ENCODE results near the gene CRABP2.
A peak's percentile ranks its signal among the peaks of the same experiment; 100 is the strongest.

CRABP2 gene

GRCh38 chr1:156745881-156746280, 40.5 kb upstream of the CRABP2 start:
- peak overlapping the region; percentile 94 for H3K4me3 ChIP-seq (replicated peaks; ENCODE audit: low read depth, low read length)
- no peak for DNase-seq (ENCODE audit: extremely low read depth, low read depth)
- TF ChIP-seq CTCF (IDR thresholded peaks at IDR 0.05; ENCODE audit: low read depth, low read length, missing control alignments): no peak

- H3K4me3 ChIP-seq (replicated peaks; ENCODE audit: low read depth, low read length): no peak overlapping the region
- TF ChIP-seq CTCF (IDR thresholded peaks at IDR 0.05; ENCODE audit: low read depth, low read length, missing control alignments): no peak
Measured at GRCh38 chr1:156744786-156745419, 39.5 kb upstream of the CRABP2 start.

GRCh38 chr1:156744344-156744743, 39.0 kb upstream of the CRABP2 start:
- TF ChIP-seq CTCF (IDR thresholded peaks at IDR 0.05; ENCODE audit: low read depth, low read length, missing control alignments): no peak
- no peak for DNase-seq (ENCODE audit: extremely low read depth, low read depth)
- H3K4me3 ChIP-seq (replicated peaks; ENCODE audit: low read depth, low read length): no peak overlapping the region

More at GRCh38 chr1:156744786-156745419, 39.5 kb upstream of the CRABP2 start:
- no peak for DNase-seq (ENCODE audit: extremely low read depth, low read depth)

GRCh38 chr1:156743367-156744302, 38.3 kb upstream of the CRABP2 start:
- H3K4me3 ChIP-seq (replicated peaks; ENCODE audit: low read depth, low read length): no peak overlapping the region
- no peak for DNase-seq (ENCODE audit: extremely low read depth, low read depth)
- no peak for TF ChIP-seq CTCF (IDR thresholded peaks at IDR 0.05; ENCODE audit: low read depth, low read length, missing control alignments)

- no peak for DNase-seq (ENCODE audit: extremely low read depth, low read depth)
- TF ChIP-seq CTCF (IDR thresholded peaks at IDR 0.05; ENCODE audit: low read depth, low read length, missing control alignments): no peak
- no peak overlapping the region for H3K4me3 ChIP-seq (replicated peaks; ENCODE audit: low read depth, low read length)
Measured at GRCh38 chr1:156742801-156743200, 37.4 kb upstream of the CRABP2 start.

- H3K4me3 ChIP-seq (replicated peaks; ENCODE audit: low read depth, low read length): no peak overlapping the region
- DNase-seq (ENCODE audit: extremely low read depth, low read depth): no peak
- TF ChIP-seq CTCF (IDR thresholded peaks at IDR 0.05; ENCODE audit: low read depth, low read length, missing control alignments): no peak
Measured at GRCh38 chr1:156742017-156742416, 36.6 kb upstream of the CRABP2 start.
